ENCODE results near the gene CUBN. TPM values are rescaled to one million over a fixed set of nuclear protein-coding genes. Genes with fewer than 3 reads are reported as not detected.

The CUBN gene
- total and polyA plus RNA-seq, 9 of the 15 experiments (the other 6 are each of a cell fraction or from before 2014, with no cell fraction given), result 0.04 to 0.33 (median 0.09) TPM

- no peak for TF ChIP-seq KAT2B (IDR thresholded peaks at IDR 0.05; ENCODE audit: low read depth, low read length)
- no peak for TF ChIP-seq SP1 (CRISPR knock-in tag; IDR thresholded peaks at IDR 0.05)
- no peak for TF ChIP-seq STAG1 (CRISPR knock-in tag; IDR thresholded peaks at IDR 0.05; ENCODE audit: borderline replicate concordance)
- TF ChIP-seq CTCF (IDR thresholded peaks at IDR 0.05 in 2 of 3, conservative IDR thresholded peaks at IDR 0.05 in 1 of 3; ENCODE audit: insufficient read depth in 2 of 3, low read depth in 1 of 3, low read length in 3 of 3), result no peak
- TF ChIP-seq TRIM24 (IDR thresholded peaks at IDR 0.05), result peak; percentile 57 to 70; a peak in 3 of 4 replicates
- no peak for TF ChIP-seq ZNF717 (CRISPR knock-in tag; IDR thresholded peaks at IDR 0.05)
- no peak for TF ChIP-seq IFI16 (CRISPR knock-in tag; IDR thresholded peaks at IDR 0.05)
- no peak for TF ChIP-seq PBX2 (CRISPR knock-in tag; IDR thresholded peaks at IDR 0.05; ENCODE audit: low read depth)
- peak; percentile 93 for TF ChIP-seq PBX2 (tag; conservative IDR thresholded peaks at IDR 0.05; ENCODE audit: low read depth)
- no peak for TF ChIP-seq BMI1 (IDR thresholded peaks at IDR 0.05; ENCODE audit: low read length)
- TF ChIP-seq GTF2E2 (tag; IDR thresholded peaks at IDR 0.05), result no peak
- no peak for TF ChIP-seq ZBTB5 (IDR thresholded peaks at IDR 0.05)
- no peak for TF ChIP-seq NEUROD1 (IDR thresholded peaks at IDR 0.05; ENCODE audit: borderline replicate concordance, low read depth, low read length, partially characterized antibody)
- TF ChIP-seq RB1 (IDR thresholded peaks at IDR 0.05; ENCODE audit: low read depth), result no peak
- TF ChIP-seq VEZF1 (CRISPR knock-in tag; IDR thresholded peaks at IDR 0.05), result no peak
- no peak for TF ChIP-seq NCOA4 (IDR thresholded peaks at IDR 0.05; ENCODE audit: partially characterized antibody)
- TF ChIP-seq GATAD2A (IDR thresholded peaks at IDR 0.05), result no peak
- no peak for TF ChIP-seq BRF1 (IDR thresholded peaks at IDR 0.05; ENCODE audit: borderline replicate concordance, extremely low read depth, insufficient read length)
- TF ChIP-seq LEF1 (IDR thresholded peaks at IDR 0.05), result peak; percentile 53; the same call in 1 of the 2 replicates
- TF ChIP-seq ZNF124 (CRISPR knock-in tag; IDR thresholded peaks at IDR 0.05), result no peak
- no peak for TF ChIP-seq TAF1 (IDR thresholded peaks at IDR 0.05; ENCODE audit: control insufficient read depth, extremely low read depth, insufficient read depth, low read length, severe bottlenecking)
- TF ChIP-seq TAF9B (IDR thresholded peaks at IDR 0.05; ENCODE audit: partially characterized antibody), result no peak
Observed at GRCh38 chr10:17049195-17049594, 80.4 kb downstream of the CUBN start (continued).

All from K562 (cell line).